Endothelial cell of hepatic sinusoid (primary cell): ENCODE data around the gene TEX48.

Source experiments
- in situ Hi-C: cut with HindIII; loops from 2 replicates; pipeline ENCODE4 v1.10.0; 2017; ENCODE audit warnings: low sequenced_read_pairs

Gene TEX48

GRCh38 chr9:114681594-114682332 lies at the start of gene TEX48:
Gene TEX48 (minus strand): TSS chr9:114682192. CDS start chr9:114671723, 10,469 bp downstream.
- in situ Hi-C loops, result no loop called here

GRCh38 chr9:114731701-114732100 lies 49.7 kb upstream of the TEX48 start:
- in situ Hi-C loops, result no loop called here

DNA sequence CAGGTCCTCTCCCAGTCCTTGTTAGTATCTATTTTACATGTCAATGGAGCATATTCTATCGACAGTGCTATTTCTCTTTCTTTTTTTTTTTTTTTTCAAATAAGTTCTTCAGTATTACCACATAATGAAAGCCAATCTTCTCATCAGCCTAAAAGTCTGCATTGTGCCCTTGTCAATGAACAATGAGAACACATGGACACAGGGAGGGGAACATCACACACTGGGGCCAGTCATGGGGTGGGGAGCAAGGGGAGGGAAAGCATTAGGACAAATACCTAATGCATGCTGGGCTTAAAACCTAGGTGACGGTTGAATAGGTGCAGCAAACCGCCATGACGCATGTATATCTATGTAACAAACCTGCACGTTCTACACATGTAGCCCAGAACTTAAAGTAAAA lies 47.7 kb upstream of the TEX48 start:
- in situ Hi-C loops, result no loop called here

GRCh38 chr9:114725930-114726329 lies 43.9 kb upstream of the TEX48 start:
- in situ Hi-C loops, result no loop called here

DNA sequence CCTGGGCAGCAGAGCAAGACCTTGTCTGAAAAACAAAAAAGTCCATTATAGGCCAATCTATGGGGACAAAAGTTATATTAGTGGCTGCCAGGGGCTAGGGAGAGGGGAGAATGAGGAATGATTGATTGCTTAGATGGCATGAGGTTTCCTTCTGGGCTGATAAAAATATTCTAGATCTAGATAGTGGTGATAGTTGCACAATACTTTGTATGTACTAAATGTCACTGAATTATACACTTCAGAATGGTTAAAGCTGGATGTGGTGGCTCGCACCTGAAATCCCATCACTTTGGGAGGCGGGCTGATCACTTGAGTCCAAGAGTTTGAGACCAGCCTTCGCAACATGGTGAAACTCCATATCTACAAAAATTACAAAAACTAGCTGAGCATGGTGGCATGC lies 42.8 kb upstream of the TEX48 start:
- in situ Hi-C loops, result no loop called here

GRCh38 chr9:114723931-114724330 lies 41.9 kb upstream of the TEX48 start:
- in situ Hi-C loops, result no loop called here

DNA sequence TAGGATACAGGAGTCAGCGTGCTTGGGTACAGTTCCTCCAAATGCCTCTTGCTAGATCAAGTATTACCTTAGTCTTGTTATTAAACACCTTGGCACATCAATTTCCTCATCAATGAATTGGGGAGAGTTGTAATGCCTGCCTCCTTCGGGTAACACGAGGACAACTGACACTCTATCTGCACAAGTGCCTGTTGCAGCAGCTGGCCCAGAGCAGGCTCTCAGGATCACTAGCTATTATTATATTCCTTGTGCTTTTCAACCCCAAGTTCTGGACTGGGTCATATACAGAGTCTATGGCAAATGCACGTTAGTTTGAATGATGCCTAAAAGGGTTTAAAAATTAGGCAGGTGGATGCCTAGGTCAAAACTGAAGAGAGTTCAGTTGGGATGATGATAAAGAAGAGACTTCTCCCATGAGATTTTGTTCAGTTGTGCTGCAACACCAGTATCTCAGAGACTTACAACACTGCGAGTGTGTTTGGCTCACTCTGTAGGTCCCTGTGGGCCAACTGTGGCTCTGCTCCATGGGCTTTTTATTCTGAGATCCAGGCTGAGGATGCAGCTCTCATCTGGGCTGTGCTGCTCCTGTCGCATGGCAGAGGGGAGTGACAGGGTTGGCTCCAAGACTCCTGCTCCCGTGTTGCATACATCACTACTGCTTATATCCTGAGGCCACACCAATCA lies 41.1 kb upstream of the TEX48 start:
- in situ Hi-C loops, result no loop called here

- in situ Hi-C loops, result no loop called here
These were observed 40.2 kb upstream of the TEX48 start for GRCh38 chr9:114722081-114722621.

- in situ Hi-C loops, result no loop called here
These were observed 39.6 kb upstream of the TEX48 start for GRCh38 chr9:114721491-114722079.

GRCh38 chr9:114720086-114720676 lies 38.2 kb upstream of the TEX48 start:
- in situ Hi-C loops, result no loop called here

DNA sequence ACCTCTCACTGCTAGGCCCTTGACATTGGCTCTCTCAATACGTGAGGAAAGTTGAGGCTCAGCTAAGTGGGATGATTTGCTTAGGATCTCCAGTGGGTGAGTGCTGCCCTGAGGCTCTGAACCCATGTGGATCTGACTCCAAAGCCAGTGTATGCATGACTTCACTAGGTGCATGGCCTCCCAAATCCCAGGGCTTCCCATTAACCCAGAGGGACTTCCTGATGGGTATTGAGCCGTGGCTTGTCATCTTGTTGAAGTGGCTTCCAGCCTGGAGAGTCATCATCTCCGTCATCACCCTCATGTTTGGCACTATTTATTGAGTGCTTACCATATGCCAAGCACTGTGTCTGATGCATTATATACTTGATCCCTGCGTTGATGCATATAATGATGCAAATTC lies 37.3 kb upstream of the TEX48 start:
- in situ Hi-C loops, result no loop called here

- in situ Hi-C loops, result no loop called here
These were observed 36.8 kb upstream of the TEX48 start for GRCh38 chr9:114718801-114719221.

DNA sequence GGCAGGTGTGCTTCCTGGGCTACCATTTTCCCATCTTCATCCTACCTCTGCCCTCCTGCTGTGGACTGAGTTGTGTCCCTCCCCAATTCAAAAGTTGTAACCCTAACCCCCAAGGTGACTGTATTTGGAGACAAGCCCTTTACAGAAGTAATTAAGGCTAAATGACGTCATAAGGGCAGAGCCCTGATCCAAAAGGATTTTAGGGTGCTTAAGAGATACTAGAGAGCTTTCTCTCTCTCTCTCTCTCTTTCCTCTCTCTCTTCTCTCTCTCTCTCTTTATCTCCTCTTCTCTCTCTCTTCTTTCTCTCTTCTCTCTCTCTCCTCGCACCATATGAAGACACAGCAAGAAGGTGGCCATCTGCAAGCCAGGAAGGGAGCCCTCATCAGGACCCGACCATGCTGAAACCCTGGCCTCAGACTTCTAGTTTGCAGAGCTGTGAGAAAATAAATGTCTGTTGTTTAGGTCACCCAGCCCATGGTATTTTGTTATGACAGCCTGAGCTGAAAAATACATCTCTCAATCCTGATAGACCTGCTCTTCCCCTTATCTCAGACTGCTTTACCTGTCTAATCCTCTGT lies 36.0 kb upstream of the TEX48 start:
- in situ Hi-C loops, result no loop called here

GRCh38 chr9:114709636-114710035 lies 27.6 kb upstream of the TEX48 start:
- in situ Hi-C loops, result no loop called here

GRCh38 chr9:114706711-114707110 lies 24.7 kb upstream of the TEX48 start:
- in situ Hi-C loops, result no loop called here

DNA sequence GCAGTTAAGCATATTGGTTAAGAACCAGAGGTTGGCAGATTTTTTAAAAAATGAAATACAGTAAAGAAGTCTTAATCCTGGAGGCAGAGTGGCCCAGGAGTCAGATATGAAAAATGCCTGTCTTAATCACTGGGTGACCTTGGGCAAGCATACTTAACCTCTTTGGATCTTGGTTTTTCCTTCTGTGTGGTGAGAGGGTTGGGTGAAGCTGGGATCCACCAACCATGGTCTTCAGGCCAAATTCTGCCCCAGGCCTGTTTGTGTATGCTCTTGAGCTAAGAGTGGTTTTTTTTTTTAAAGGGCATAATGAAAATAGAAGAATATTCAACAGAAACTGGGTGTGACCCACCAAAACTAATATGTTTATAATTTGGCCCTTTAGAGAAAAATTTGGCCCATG lies 20.0 kb upstream of the TEX48 start:
- in situ Hi-C loops, result no loop called here

DNA sequence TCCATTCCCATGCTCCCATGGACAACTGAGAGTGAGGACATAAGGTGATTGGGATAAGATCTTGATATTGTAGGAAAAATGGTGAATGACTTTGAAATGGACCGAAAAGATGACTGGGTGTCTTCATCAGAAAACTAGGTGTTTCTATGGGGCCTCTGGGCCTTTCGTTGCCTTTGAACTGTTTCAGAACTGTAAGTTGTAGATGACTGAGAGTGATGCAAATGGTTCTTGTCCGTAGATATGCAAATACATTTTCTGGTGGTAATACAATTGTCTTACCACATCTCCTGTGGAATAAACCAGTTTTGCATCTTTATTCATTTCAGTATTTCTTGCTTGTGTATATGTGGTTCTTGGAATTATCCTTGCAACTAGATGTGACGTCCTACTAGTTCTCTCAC lies 16.0 kb upstream of the TEX48 start:
- in situ Hi-C loops, result loop anchor here (5.0 kb wide), 1 partner anchor 309 kb away; no protein-coding TSS in a partner anchor

- in situ Hi-C loops, result loop anchor here (5.0 kb wide), 1 partner anchor 310 kb away; no protein-coding TSS in a partner anchor
These were observed 15.0 kb upstream of the TEX48 start for GRCh38 chr9:114696814-114697544.

GRCh38 chr9:114695948-114696347 lies 14.0 kb upstream of the TEX48 start:
- in situ Hi-C loops, result loop anchor here (5.0 kb wide), 1 partner anchor 311 kb away; no protein-coding TSS in a partner anchor

DNA sequence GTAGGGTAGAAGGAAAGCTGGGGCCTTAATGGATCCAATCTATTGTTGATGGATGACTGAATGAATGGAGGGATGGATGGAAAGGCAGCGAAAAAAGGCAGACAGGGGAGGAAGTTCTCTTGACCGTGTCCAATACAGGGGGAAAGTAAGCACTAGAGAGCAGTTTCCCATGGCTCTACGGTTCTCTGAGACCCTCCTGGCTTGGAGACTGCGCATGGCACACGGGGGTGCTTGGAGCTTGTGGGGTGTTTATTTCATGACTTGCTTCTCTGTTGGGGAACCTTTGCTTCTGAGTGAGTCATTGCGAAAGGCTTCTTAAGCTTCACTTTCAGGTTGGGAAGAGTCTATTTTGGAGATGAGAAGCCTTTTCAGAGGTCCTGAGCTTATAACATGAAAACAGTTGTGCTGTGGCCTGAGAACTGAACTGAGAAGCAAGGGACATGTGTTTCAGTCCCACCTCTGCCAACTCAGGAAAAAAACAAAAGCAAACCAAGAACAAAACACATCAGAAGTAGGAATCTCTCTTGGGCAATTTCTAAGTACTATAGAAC lies 12.8 kb upstream of the TEX48 start:
- in situ Hi-C loops, result loop anchor here (5.0 kb wide), 2 partner anchors 63 to 313 kb away; no protein-coding TSS in a partner anchor
